Cardiac muscle cell (in vitro differentiated cells and primary cell): ENCODE measurements around the gene PKD1. TPM values are rescaled to one million over a fixed set of nuclear protein-coding genes. Genes with fewer than 3 reads are reported as not detected.

Source experiments
- DNase-seq, 2 donors: peaks; one replicate each; pipeline versions ENCODE4 v3.0.0 to v3.0.0-alpha.2; 2010 to 2017; ENCODE audit warnings: low read depth in 1 of 2, low spot score in 1 of 2
- H3K27ac ChIP-seq: fragments of 200-600 bp; sonication (generic); 2 replicates; pipeline ENCODE4 v1.5.1; 2016
- H3K27me3 ChIP-seq: fragments of 200-600 bp; sonication (generic); 2 replicates; pipeline ENCODE4 v1.6.0; 2016; ENCODE audit warnings: control low read depth
- H3K36me3 ChIP-seq: fragments of 200-600 bp; sonication (generic); 2 replicates; pipeline ENCODE4 v1.5.1; 2016; ENCODE audit warnings: control low read depth
- H3K4me1 ChIP-seq: fragments of 200-600 bp; sonication (generic); 2 replicates; pipeline ENCODE4 v1.8.1; 2017; ENCODE audit warnings: low read depth, mild to moderate bottlenecking, mixed run types
- H3K4me3 ChIP-seq: fragments of 200-600 bp; sonication (generic); 2 replicates; pipeline ENCODE4 v1.5.1; 2016; ENCODE audit warnings: mild to moderate bottlenecking
- H3K9me3 ChIP-seq: fragments of 200-600 bp; sonication (generic); 2 replicates; pipeline ENCODE4 v1.5.1; 2017; ENCODE audit warnings: low read depth, mild to moderate bottlenecking, control low read depth
- polyA plus RNA-seq: library from polyadenylated mRNA; unstranded; fragments of >200 nt; fragmentation: Nextera tagmentation; extraction: Ambion mirVana; gene quantifications from 2 replicates; pipeline ENCODE4 v1.2.1, GENCODE V29; 2016
- total RNA-seq: library from RNA; depleted of rRNA; stranded (reverse); fragments of >200 nt; gene quantifications from 2 replicates; pipeline ENCODE4 v1.2.3, GENCODE V29; 2016
- TF ChIP-seq, protein P1 (sequence below): IDR thresholded peaks from 2 replicates; pipeline ENCODE4 v1.5.1; 2012; ENCODE audit warnings: low read depth, mild to moderate bottlenecking, low read length

Gene PKD1
- total and polyA plus RNA-seq, 2 experiments from 2014 or later, result 49.9 to 206 TPM

DNA sequence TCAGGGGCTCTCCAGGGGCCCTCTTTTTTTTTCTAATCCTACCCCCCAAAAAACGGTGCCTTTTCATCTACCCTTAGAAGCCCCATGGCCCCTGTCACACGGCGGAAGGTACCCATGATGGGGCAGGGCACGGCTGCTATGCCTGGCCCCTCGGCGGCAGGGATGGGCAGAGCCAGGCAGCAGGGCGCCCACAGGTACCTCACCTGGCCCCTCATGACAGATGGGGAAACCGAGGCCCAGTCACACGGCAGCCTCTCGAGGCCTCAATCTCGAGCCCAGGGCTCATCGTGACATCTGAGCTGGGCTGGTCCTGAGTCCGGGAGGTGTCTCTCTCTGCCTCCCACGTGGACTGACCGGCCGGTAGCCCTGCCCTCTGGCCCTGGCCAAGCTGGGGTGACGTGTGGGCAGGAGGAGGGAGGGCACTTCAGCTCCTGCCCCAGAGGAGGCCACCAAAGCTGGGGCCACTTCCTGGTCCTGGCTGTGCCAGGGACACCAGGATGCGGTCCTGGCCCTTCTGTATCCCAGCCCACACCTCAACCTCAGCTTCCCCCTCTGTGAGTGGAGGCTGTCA lies 31.5 kb upstream of the PKD1 start:
- no peaks in the 10 kb centered on the region for H3K36me3 ChIP-seq

DNA sequence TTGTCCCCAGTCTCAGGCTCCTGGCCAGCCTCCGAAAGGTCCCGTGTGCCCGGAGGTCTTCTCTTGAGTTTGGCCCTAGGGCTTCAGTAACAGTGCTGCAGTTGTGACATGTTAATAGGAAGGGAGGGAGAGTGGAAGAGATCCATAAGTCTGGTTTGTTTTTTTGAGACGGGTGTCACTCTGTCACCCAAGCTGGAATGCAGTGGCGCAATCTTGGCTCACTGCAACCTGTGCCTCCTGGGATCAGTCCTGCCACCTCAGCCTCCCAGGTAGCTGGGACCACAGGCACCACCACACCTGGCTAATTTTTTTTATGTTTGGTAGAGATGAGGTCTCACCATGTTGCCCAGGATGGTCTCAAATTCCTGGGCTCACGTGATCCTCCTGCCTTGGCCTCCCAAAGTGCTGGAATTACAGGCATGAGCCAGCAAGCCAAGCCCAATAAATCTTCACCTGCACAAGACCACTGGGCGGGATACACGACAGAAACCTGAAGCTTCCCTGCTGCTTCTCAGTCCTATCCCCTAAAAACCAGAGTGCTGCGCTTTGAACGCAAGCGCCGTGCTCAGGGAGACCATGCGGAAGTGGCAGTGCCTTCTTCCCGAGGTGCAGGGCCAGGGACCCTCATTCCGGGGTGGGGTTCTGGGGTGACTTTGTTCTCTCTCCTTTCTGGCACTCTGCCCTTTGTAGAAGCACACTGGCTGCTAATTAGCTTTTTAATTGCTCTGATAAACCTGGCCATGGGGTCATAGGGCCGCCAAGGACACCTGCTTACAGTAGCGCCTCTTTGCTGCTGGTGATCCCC lies 30.8 kb upstream of the PKD1 start:
- Histone ChIP-seq H3K27me3 (no peaks in the 10 kb centered on the region), H3K4me3 (no peak overlapping the region), H3K27ac (no peak overlapping the region), H3K36me3 (no peaks in the 10 kb centered on the region), H3K9me3 (no peaks in the 10 kb centered on the region), H3K4me1 (no peaks in the 10 kb centered on the region)
- TF ChIP-seq, protein P1, sequence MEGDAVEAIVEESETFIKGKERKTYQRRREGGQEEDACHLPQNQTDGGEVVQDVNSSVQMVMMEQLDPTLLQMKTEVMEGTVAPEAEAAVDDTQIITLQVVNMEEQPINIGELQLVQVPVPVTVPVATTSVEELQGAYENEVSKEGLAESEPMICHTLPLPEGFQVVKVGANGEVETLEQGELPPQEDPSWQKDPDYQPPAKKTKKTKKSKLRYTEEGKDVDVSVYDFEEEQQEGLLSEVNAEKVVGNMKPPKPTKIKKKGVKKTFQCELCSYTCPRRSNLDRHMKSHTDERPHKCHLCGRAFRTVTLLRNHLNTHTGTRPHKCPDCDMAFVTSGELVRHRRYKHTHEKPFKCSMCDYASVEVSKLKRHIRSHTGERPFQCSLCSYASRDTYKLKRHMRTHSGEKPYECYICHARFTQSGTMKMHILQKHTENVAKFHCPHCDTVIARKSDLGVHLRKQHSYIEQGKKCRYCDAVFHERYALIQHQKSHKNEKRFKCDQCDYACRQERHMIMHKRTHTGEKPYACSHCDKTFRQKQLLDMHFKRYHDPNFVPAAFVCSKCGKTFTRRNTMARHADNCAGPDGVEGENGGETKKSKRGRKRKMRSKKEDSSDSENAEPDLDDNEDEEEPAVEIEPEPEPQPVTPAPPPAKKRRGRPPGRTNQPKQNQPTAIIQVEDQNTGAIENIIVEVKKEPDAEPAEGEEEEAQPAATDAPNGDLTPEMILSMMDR, result no peak
- DNase-seq, result no peak

More for the DNA sequence above, 31.5 kb upstream of the PKD1 start:
- no peaks in the 10 kb centered on the region for H3K27me3 ChIP-seq
- H3K27ac ChIP-seq, result no peak overlapping the region
- DNase-seq, result no peak
- H3K4me1 ChIP-seq, result no peaks in the 10 kb centered on the region
- H3K9me3 ChIP-seq, result no peaks in the 10 kb centered on the region
- TF ChIP-seq, protein P1, result no peak
- no peak overlapping the region for H3K4me3 ChIP-seq

DNA sequence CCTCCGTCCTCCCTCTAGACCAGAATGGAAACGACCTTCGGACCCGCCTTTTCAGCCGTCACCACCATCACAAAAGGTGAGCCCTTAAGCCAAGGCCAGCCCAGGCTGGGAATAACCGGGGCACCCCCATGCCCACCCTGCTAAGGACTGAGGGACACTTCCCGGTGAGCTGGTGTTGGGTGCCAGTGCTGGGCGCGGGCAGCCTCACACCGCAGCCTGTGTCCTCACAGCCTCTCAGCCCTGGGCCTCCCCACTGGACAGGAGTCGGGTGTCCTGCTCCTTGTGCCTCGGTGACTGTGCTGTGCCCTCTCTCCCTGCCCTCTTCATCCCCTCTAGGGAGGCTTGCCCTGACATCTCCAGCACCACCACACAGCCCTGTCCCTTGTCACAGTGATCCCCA lies 30.2 kb upstream of the PKD1 start:
- no peaks in the 10 kb centered on the region for H3K27me3 ChIP-seq
- H3K36me3 ChIP-seq, result no peaks in the 10 kb centered on the region
- no peaks in the 10 kb centered on the region for H3K4me1 ChIP-seq
- DNase-seq, result no peak
- H3K9me3 ChIP-seq, result no peaks in the 10 kb centered on the region
- no peak overlapping the region for H3K27ac ChIP-seq
- TF ChIP-seq, protein P1, result no peak
- no peak overlapping the region for H3K4me3 ChIP-seq

- H3K27me3 ChIP-seq, result no peaks in the 10 kb centered on the region
- no peaks in the 10 kb centered on the region for H3K4me1 ChIP-seq
- H3K9me3 ChIP-seq, result no peaks in the 10 kb centered on the region
- no peaks in the 10 kb centered on the region for H3K36me3 ChIP-seq
- no peak overlapping the region for H3K27ac ChIP-seq
- no peak overlapping the region for H3K4me3 ChIP-seq
- TF ChIP-seq, protein P1, result no peak
- DNase-seq, result no peak
Measured at GRCh38 chr16:2163211-2163881, 27.6 kb upstream of the PKD1 start.

- H3K4me1 ChIP-seq, result no peaks in the 10 kb centered on the region
- H3K27ac ChIP-seq, result no peak overlapping the region
Measured at GRCh38 chr16:2162676-2163118, 27.0 kb upstream of the PKD1 start.

More at GRCh38 chr16:2162676-2163118, 27.0 kb upstream of the PKD1 start:
- no peak overlapping the region for H3K4me3 ChIP-seq
- TF ChIP-seq, protein P1, result no peak
- H3K27me3 ChIP-seq, result no peaks in the 10 kb centered on the region
- H3K36me3 ChIP-seq, result no peaks in the 10 kb centered on the region
- H3K9me3 ChIP-seq, result no peaks in the 10 kb centered on the region
- no peak for DNase-seq
